ENCODE measurements around the gene SLAMF1.

The SLAMF1 gene

GRCh38 chr1:160680399-160680798 lies 33.6 kb upstream of the SLAMF1 start:
- H3K4me3 ChIP-seq (ENCODE audit: low read length), result no peak overlapping the region
- H3K4me2 ChIP-seq (ENCODE audit: low read depth, low read length), result no peak overlapping the region
- H2AFZ ChIP-seq (ENCODE audit: low read length), result no peak overlapping the region
- peaks cover 35% of the 10 kb centered on the region for H4K20me1 ChIP-seq (ENCODE audit: insufficient read depth, low read length)
- peaks cover 73% of the 10 kb centered on the region for H3K4me1 ChIP-seq (ENCODE audit: low read length)
- peaks cover 30% of the 10 kb centered on the region for H3K36me3 ChIP-seq (replicated peaks; ENCODE audit: insufficient read depth, low read length)
- no peak for DNase-seq
- peaks cover 92% of the 10 kb centered on the region for H3K79me2 ChIP-seq (ENCODE audit: low read length)
- peaks cover 92% of the 10 kb centered on the region for H3F3A ChIP-seq (ENCODE audit: insufficient read depth, low read length)
- TF ChIP-seq EZH2phosphoT487 (IDR thresholded peaks at IDR 0.05; ENCODE audit: low read length), result no peak
- no peak for TF ChIP-seq CTCF (IDR thresholded peaks at IDR 0.05; ENCODE audit: low read length)
- TF ChIP-seq EZH2 (optimal IDR thresholded peaks at IDR 0.05; ENCODE audit: low read depth, low read length), result no peak
- H3K9me3 ChIP-seq (replicated peaks; ENCODE audit: insufficient read depth, low read length), result no peaks in the 10 kb centered on the region
- H3K9ac ChIP-seq (ENCODE audit: low read length), result no peak overlapping the region
- H3K27ac ChIP-seq (ENCODE audit: low read length), result peak overlapping the region; percentile 31; the same call in 1 of the 2 replicates
- H3K27me3 ChIP-seq (replicated peaks; ENCODE audit: insufficient read depth, low read length), result no peaks in the 10 kb centered on the region
- no peaks in the 10 kb centered on the region for H3K9me2 ChIP-seq (replicated peaks; ENCODE audit: insufficient read depth, low read length)

- H3F3A ChIP-seq (ENCODE audit: insufficient read depth, low read length), result peaks cover 92% of the 10 kb centered on the region
- H4K20me1 ChIP-seq (ENCODE audit: insufficient read depth, low read length), result peaks cover 30% of the 10 kb centered on the region
- no peak overlapping the region for H3K27ac ChIP-seq (ENCODE audit: low read length)
- H3K9me2 ChIP-seq (replicated peaks; ENCODE audit: insufficient read depth, low read length), result no peaks in the 10 kb centered on the region
- DNase-seq, result no peak
- no peak overlapping the region for H3K9ac ChIP-seq (ENCODE audit: low read length)
- peaks cover 87% of the 10 kb centered on the region for H3K79me2 ChIP-seq (ENCODE audit: low read length)
- H3K4me2 ChIP-seq (ENCODE audit: low read depth, low read length), result no peak overlapping the region
- no peak for TF ChIP-seq EZH2 (optimal IDR thresholded peaks at IDR 0.05; ENCODE audit: low read depth, low read length)
- no peak for TF ChIP-seq EZH2phosphoT487 (IDR thresholded peaks at IDR 0.05; ENCODE audit: low read length)
- no peak for TF ChIP-seq CTCF (IDR thresholded peaks at IDR 0.05; ENCODE audit: low read length)
- peaks cover 71% of the 10 kb centered on the region for H3K4me1 ChIP-seq (ENCODE audit: low read length)
- peaks cover 30% of the 10 kb centered on the region for H3K36me3 ChIP-seq (replicated peaks; ENCODE audit: insufficient read depth, low read length)
- H3K9me3 ChIP-seq (replicated peaks; ENCODE audit: insufficient read depth, low read length), result no peaks in the 10 kb centered on the region
- no peak overlapping the region for H3K4me3 ChIP-seq (ENCODE audit: low read length)
- no peaks in the 10 kb centered on the region for H3K27me3 ChIP-seq (replicated peaks; ENCODE audit: insufficient read depth, low read length)
- H2AFZ ChIP-seq (ENCODE audit: low read length), result no peak overlapping the region
These were observed 33.0 kb upstream of the SLAMF1 start for GRCh38 chr1:160679893-160680292.

DNA sequence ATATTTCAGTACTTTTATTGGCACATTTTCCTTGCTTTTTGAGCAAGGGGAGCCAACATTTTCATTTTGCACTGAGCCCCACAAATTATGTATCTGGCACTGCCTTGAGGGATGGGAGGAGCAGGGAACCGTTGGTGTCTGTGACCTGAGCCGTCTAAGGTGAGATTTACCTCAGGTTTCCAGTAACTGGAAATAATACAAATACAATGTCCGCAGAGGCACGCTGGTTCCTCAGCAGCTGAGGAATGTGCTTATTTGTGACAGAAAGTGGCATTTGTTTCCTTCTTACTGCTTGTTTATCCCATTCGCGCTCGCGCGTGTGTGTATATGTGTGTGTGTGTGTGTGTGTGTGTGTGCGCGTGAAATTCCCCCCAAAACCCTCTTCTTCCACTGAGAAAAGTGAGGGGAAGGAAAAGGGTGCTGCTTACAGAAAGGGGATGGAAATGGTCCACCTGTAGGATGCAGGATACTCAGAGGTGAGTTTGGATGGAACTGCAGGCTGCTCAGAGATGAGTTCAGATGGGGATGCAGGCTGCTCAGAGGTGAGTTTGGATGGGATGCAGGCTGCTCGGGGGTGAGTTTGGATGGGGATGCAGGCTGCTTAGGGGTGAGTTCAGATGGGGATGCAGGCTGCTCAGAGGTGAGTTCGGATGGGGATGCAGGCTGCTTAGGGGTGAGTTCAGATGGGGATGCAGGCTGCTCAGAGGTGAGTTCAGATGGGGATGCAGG lies 30.2 kb upstream of the SLAMF1 start:
- H3K9me3 ChIP-seq (replicated peaks; ENCODE audit: insufficient read depth, low read length), result no peaks in the 10 kb centered on the region
- H2AFZ ChIP-seq (ENCODE audit: low read length), result no peak overlapping the region
- no peaks in the 10 kb centered on the region for H3K27me3 ChIP-seq (replicated peaks; ENCODE audit: insufficient read depth, low read length)
- TF ChIP-seq EZH2phosphoT487 (IDR thresholded peaks at IDR 0.05; ENCODE audit: low read length) (no peak), CTCF (IDR thresholded peaks at IDR 0.05; ENCODE audit: low read length) (no peak), EZH2 (optimal IDR thresholded peaks at IDR 0.05; ENCODE audit: low read depth, low read length) (no peak)
- no peak overlapping the region for H3K4me3 ChIP-seq (ENCODE audit: low read length)
- H3F3A ChIP-seq (ENCODE audit: insufficient read depth, low read length), result peaks cover 93% of the 10 kb centered on the region
- no peak overlapping the region for H3K9ac ChIP-seq (ENCODE audit: low read length)
- H3K79me2 ChIP-seq (ENCODE audit: low read length), result peaks cover 67% of the 10 kb centered on the region
- DNase-seq, result no peak
- H3K9me2 ChIP-seq (replicated peaks; ENCODE audit: insufficient read depth, low read length), result no peaks in the 10 kb centered on the region
- peaks cover 19% of the 10 kb centered on the region for H3K36me3 ChIP-seq (replicated peaks; ENCODE audit: insufficient read depth, low read length)
- H3K4me2 ChIP-seq (ENCODE audit: low read depth, low read length), result no peak overlapping the region
- peaks cover 66% of the 10 kb centered on the region for H3K4me1 ChIP-seq (ENCODE audit: low read length)
- no peak overlapping the region for H3K27ac ChIP-seq (ENCODE audit: low read length)
- peaks cover 11% of the 10 kb centered on the region for H4K20me1 ChIP-seq (ENCODE audit: insufficient read depth, low read length)

All from MM.1S (cell line).